ENCODE data around the gene SPACA4. TPM values are rescaled to one million over a fixed set of nuclear protein-coding genes. Genes with fewer than 3 reads are reported as not detected.

SPACA4 gene
- total RNA-seq, 1 experiment from 2014 or later, result not detected

GRCh38 chr19:48616491-48617056 is 10.0 kb downstream of the SPACA4 start:
- in situ Hi-C loops (cut with HindIII; ENCODE audit: low sequenced_read_pairs), result no loop called here
- DNase-seq (ENCODE audit: low spot score), result no peak

- in situ Hi-C loops (cut with HindIII; ENCODE audit: low sequenced_read_pairs), result no loop called here
- peak; percentile 37 for DNase-seq (ENCODE audit: low spot score)
Measured at GRCh38 chr19:48617146-48617937, 10.8 kb downstream of the SPACA4 start.

GRCh38 chr19:48618278-48618915 is 11.9 kb downstream of the SPACA4 start:
- DNase-seq (ENCODE audit: low spot score), result no peak
- in situ Hi-C loops (cut with HindIII; ENCODE audit: low sequenced_read_pairs), result no loop called here

- peak; percentile 100 for DNase-seq (ENCODE audit: low spot score)
- in situ Hi-C loops (cut with HindIII; ENCODE audit: low sequenced_read_pairs), result no loop called here
Measured at GRCh38 chr19:48618916-48619691, 12.6 kb downstream of the SPACA4 start, which contains the start of the genes RPL18 and SPHK2. Gene RPL18, minus strand, starts transcription at chr19:48619178. Its CDS starts 35 bp downstream, at chr19:48619143. Gene SPHK2, plus strand, starts transcription at chr19:48619506. Its CDS starts 1,009 bp downstream, at chr19:48620515.

GRCh38 chr19:48619692-48620585 is 13.4 kb downstream of the SPACA4 start:
- no peak for DNase-seq (ENCODE audit: low spot score)
- in situ Hi-C loops (cut with HindIII; ENCODE audit: low sequenced_read_pairs), result no loop called here

GRCh38 chr19:48623556-48624066 is 17.1 kb downstream of the SPACA4 start:
- in situ Hi-C loops (cut with HindIII; ENCODE audit: low sequenced_read_pairs), result no loop called here
- no peak for DNase-seq (ENCODE audit: low spot score)

- in situ Hi-C loops (cut with HindIII; ENCODE audit: low sequenced_read_pairs), result no loop called here
- peak; percentile 98 for DNase-seq (ENCODE audit: low spot score)
Measured at GRCh38 chr19:48624067-48624594, 17.6 kb downstream of the SPACA4 start.

GRCh38 chr19:48624791-48625723 is 18.5 kb downstream of the SPACA4 start:
- DNase-seq (ENCODE audit: low spot score), result peak; percentile 17
- in situ Hi-C loops (cut with HindIII; ENCODE audit: low sequenced_read_pairs), result no loop called here

- no peak for DNase-seq (ENCODE audit: low spot score)
- in situ Hi-C loops (cut with HindIII; ENCODE audit: low sequenced_read_pairs), result no loop called here
Measured at GRCh38 chr19:48625891-48626327, 19.4 kb downstream of the SPACA4 start.

GRCh38 chr19:48627201-48627864 is 20.8 kb downstream of the SPACA4 start:
- in situ Hi-C loops (cut with HindIII; ENCODE audit: low sequenced_read_pairs), result no loop called here
- peak; percentile 19 for DNase-seq (ENCODE audit: low spot score)

GRCh38 chr19:48627865-48628314 is 21.3 kb downstream of the SPACA4 start:
- no peak for DNase-seq (ENCODE audit: low spot score)
- in situ Hi-C loops (cut with HindIII; ENCODE audit: low sequenced_read_pairs), result no loop called here

GRCh38 chr19:48628486-48629296 is 22.1 kb downstream of the SPACA4 start:
- peak; percentile 10 for DNase-seq (ENCODE audit: low spot score)
- in situ Hi-C loops (cut with HindIII; ENCODE audit: low sequenced_read_pairs), result no loop called here

- in situ Hi-C loops (cut with HindIII; ENCODE audit: low sequenced_read_pairs), result no loop called here
- no peak for DNase-seq (ENCODE audit: low spot score)
Measured at GRCh38 chr19:48629297-48629598, 22.7 kb downstream of the SPACA4 start.

- in situ Hi-C loops (cut with HindIII; ENCODE audit: low sequenced_read_pairs), result no loop called here
- DNase-seq (ENCODE audit: low spot score), result peak; percentile 85
Measured at GRCh38 chr19:48629599-48630295, 23.2 kb downstream of the SPACA4 start.

Measured in G401 (cell line).